ENCODE measurements around the gene TXNDC11.

GRCh38 chr16:11707679-11708197 is 34.9 kb downstream of the TXNDC11 start:
- TF ChIP-seq, protein P1, sequence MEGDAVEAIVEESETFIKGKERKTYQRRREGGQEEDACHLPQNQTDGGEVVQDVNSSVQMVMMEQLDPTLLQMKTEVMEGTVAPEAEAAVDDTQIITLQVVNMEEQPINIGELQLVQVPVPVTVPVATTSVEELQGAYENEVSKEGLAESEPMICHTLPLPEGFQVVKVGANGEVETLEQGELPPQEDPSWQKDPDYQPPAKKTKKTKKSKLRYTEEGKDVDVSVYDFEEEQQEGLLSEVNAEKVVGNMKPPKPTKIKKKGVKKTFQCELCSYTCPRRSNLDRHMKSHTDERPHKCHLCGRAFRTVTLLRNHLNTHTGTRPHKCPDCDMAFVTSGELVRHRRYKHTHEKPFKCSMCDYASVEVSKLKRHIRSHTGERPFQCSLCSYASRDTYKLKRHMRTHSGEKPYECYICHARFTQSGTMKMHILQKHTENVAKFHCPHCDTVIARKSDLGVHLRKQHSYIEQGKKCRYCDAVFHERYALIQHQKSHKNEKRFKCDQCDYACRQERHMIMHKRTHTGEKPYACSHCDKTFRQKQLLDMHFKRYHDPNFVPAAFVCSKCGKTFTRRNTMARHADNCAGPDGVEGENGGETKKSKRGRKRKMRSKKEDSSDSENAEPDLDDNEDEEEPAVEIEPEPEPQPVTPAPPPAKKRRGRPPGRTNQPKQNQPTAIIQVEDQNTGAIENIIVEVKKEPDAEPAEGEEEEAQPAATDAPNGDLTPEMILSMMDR (IDR thresholded peaks at IDR 0.05), result no peak
- no peak for TF ChIP-seq POLR2A (IDR thresholded peaks at IDR 0.05)
